DMS79 (cell line): ENCODE measurements around the gene ITGA11.

Source experiments
- DNase-seq: peaks from one replicate; lab custom pipeline; 2025; lab: John Stamatoyannopoulos, UW

Gene ITGA11

GRCh38 chr15:68389936-68390817 lies 41.8 kb downstream of the ITGA11 start:
- no peak for DNase-seq

GRCh38 chr15:68389041-68389930 lies 42.7 kb downstream of the ITGA11 start:
- no peak for DNase-seq

DNA sequence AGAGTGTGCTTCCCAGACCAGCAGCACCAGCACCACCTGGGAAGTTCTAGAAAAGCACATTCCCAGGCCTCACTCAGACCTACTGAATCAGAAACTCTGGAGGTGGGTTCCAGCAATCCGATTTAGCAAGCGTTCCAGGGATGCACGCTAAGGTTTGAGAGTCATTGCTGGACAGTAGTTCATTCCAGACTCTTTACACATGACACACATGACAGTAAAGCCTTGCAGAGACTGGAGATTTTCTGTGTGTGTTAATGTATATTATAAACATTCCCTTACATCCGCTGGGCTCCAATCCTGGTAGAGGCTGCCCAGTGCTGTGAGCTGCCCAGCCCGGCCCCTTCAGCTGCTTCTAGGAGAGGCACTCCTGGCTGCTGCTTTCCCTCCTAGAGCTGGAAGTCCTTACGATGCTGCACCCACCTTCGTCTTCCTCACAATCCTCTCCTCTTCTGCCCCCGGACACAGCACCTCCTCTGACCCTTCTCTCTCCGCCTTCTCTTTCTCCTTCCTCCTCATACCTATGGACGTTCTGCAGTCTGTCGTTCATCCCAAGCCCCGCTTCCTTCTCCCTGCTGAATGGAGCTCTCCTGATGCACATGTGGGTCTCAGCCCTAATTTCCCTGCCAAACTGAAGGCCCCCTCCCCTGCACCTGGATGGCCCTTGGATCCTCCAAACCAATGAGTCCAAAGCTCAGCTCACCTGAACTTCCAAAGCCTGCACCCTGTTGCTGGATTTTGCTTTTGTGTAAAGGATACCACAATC lies 44.4 kb downstream of the ITGA11 start:
- DNase-seq, result no peak

DNA sequence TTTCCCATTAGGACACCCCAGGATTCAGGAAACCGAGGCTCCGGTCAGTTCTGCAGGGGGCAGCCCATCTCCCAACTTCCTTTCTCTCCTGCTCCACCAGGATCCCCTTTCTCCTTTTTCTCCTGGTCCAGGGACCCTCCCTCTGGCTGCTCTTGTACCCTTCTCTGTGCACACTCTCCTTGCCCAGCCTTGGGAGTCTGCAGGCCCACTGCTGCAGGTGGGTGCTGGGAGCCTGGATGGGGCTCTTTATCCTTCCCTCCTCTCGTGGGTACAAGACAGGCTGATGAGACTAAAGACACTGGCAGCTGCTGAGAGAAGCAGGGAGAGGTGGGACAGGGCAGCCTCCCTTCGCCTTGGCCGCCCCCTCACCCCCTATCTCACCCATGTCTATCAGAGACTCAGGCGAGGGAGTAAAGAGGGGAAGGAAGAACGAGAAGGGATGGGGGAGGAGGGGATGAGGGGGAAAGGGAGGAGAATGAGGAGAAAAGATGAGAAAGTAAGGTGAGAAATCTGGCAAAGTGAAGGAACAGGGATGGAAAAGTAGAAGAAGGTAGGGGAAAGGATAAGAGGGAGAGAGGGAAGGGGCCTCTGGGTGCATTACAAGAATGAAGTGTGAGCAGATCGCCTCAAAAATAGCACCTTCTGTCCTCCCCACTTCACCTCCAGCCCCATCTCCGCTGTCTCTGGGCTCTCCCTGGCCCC lies 45.2 kb downstream of the ITGA11 start:
- no peak for DNase-seq

GRCh38 chr15:68385671-68386586 lies 46.0 kb downstream of the ITGA11 start:
- DNase-seq, result no peak

DNA sequence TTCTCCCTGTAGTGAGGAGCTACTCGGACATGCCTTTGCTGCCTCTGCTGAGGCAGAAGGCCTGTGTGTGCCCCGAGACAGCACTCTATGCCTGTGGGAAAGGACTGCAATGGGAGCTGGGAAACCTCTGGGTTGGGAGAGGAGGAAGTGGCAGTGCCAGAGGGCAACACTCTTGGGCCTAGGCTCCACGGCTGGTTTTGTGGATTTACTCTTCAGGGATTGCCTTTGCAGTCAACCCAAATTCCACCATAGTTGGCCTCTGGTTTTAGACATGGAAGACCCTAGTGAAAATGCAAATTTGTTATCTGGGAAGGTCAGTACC lies 46.8 kb downstream of the ITGA11 start:
- no peak for DNase-seq

- DNase-seq, result no peak
These were observed 47.3 kb downstream of the ITGA11 start for GRCh38 chr15:68384451-68385239.

GRCh38 chr15:68383161-68384074 lies 48.5 kb downstream of the ITGA11 start:
- DNase-seq, result no peak

GRCh38 chr15:68382286-68383007 lies 49.5 kb downstream of the ITGA11 start:
- no peak for DNase-seq

DNA sequence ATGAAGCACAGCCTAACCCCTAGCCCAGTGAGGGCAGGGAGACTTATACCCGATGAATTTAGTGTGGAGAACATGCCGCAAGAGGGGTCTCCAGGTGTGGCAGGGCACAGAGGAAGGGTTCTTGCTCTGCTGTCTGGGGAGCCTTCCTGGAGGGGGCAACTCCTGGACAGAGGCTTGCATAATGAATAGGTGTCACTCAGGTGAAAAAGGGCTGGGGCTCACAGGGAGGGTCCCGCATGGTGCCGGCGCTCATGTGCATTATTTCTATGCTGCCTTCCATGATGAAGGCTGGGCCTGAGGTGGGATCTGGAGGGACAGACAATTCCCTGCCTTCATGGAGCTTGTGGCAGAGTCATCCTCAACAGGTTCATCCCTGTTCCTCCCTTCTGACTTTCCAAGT lies 51.5 kb downstream of the ITGA11 start:
- DNase-seq, result no peak

- DNase-seq, result no peak
These were observed 52.1 kb downstream of the ITGA11 start for GRCh38 chr15:68379759-68380290.

- DNase-seq, result no peak
These were observed 52.8 kb downstream of the ITGA11 start for GRCh38 chr15:68379058-68379758.

DNA sequence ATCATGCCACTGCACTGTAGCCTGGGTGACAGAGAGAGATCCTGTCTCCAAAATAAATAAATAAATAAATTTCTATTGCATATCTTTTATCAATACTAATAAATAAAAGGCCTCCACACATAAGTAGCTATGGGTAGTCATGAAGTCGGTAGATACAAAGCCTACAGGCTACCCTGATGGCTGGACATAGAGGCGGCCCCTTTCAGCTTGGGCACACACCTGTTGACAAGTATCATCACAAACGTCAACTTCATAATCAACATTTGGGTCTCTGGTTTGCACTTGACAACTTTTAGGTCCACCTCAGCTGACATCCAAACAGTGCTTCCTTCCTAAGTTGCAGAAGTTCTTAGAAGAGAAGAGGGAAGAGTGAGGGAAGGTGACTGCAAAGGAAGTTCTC lies 53.4 kb downstream of the ITGA11 start:
- no peak for DNase-seq

DNA sequence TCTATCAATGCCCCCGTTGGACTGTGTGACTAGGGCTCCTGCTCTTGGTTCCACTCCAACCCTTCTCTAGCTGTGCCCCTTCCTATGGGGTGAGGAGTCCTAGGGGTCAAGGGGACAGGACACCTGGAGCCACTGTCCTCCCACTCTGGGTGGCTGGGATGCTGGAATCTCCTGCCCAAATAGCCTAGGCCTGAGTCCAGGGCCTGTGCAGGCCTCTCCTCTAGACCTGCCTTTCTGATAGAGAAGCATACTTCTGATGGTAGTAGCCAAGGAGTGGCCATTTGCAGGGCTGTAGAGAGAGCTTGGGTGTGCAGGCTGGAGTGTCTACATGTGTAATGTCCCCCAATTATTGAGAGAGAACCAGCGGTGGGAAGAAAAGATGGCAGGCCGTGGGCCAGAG lies 54.2 kb downstream of the ITGA11 start:
- no peak for DNase-seq

DNA sequence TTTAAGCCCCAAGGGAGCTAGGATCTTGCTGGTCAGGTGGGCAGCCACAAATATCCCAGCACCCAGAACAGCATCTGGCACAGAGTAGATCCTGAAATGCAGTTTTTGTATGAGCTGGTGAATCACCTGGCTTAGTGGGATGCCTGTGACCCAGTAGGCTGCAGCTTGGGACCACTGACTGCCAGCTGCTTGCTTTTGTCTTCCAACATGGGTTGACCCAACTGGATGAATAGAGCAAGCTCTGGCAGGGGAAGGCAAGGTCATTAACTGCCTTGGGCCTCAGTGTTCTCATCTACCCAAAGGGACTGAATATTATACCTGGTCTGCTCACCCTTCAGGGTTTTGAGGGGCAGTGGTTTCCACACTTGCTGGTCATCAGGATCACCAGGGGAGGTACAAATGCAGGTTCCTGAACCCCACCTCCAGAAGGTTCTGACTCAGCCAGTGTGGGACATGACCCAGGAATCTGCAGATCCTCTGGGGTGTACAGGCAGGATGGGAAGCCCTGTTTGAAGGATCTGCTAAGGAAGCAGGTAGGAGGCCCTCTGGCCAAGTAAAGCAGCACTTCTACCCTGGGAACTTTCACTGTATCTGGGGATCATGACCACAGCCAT lies 55.4 kb downstream of the ITGA11 start:
- DNase-seq, result no peak

GRCh38 chr15:68375716-68376220 lies 56.2 kb downstream of the ITGA11 start:
- no peak for DNase-seq
